C4-2B (cell line): ENCODE results near the gene TPSAB1.
"Not testable (repeated sequence)": the region's sequence is repeated elsewhere in the genome, so short reads cannot be mapped to it uniquely, and the experiment has no call there.

Experiments
- H3K27ac ChIP-seq: fragments of 450-650 bp; 2 replicates; pipeline ENCODE4 v1.5.1; 2017
- CTCF ChIP-seq: fragments of 450-650 bp; conservative IDR thresholded peaks from 2 replicates; pipeline ENCODE4 v1.5.1; 2017; ENCODE audit warnings: mild to moderate bottlenecking
- ZFX ChIP-seq: fragments of 450-650 bp; IDR thresholded peaks from 2 replicates; pipeline ENCODE4 v1.6.1; 2017

Gene TPSAB1

GRCh38 chr16:1223355-1224214 is 16.9 kb upstream of the TPSAB1 start:
- no peak for TF ChIP-seq ZFX
- TF ChIP-seq CTCF, result no peak
- H3K27ac ChIP-seq, result no peak overlapping the region

GRCh38 chr16:1224558-1224957 is 15.9 kb upstream of the TPSAB1 start:
- no peak overlapping the region for H3K27ac ChIP-seq
- TF ChIP-seq ZFX (no peak), CTCF (no peak)

- no peak within 1 kb of the TSS; the same call in 1 of the 2 replicates for H3K27ac ChIP-seq
- TF ChIP-seq CTCF (no peak), ZFX (no peak)
Measured at GRCh38 chr16:1225051-1225451, 15.5 kb upstream of the TPSAB1 start, which contains the start of gene TPSG1. TSS of gene TPSG1 (minus strand) at chr16:1225268. CDS start at chr16:1225252, 16 bp downstream.

- H3K27ac ChIP-seq, result not testable (repeated sequence)
Measured at GRCh38 chr16:1225728-1226311, 14.7 kb upstream of the TPSAB1 start.

- H3K27ac ChIP-seq, result not testable (repeated sequence)
Measured at GRCh38 chr16:1226692-1227091, 13.8 kb upstream of the TPSAB1 start.

GRCh38 chr16:1228227-1228626 is 12.3 kb upstream of the TPSAB1 start:
- not testable (repeated sequence) for H3K27ac ChIP-seq

- not testable (repeated sequence) for H3K27ac ChIP-seq
Measured at GRCh38 chr16:1229476-1229875, 11.0 kb upstream of the TPSAB1 start.

GRCh38 chr16:1230084-1230470 is 10.4 kb upstream of the TPSAB1 start, which contains the start of gene TPSB2:
TSS of gene TPSB2 (minus strand) at chr16:1230184. CDS start at chr16:1229951, 233 bp downstream.
- H3K27ac ChIP-seq, result not testable (repeated sequence)

GRCh38 chr16:1230471-1231212 is 9.9 kb upstream of the TPSAB1 start:
- H3K27ac ChIP-seq, result not testable (repeated sequence)

- H3K27ac ChIP-seq, result not testable (repeated sequence)
Measured at GRCh38 chr16:1231301-1231700, 9.2 kb upstream of the TPSAB1 start.

GRCh38 chr16:1232049-1232748 is 8.3 kb upstream of the TPSAB1 start:
- not testable (repeated sequence) for H3K27ac ChIP-seq

GRCh38 chr16:1236659-1237058 is 3.8 kb upstream of the TPSAB1 start:
- H3K27ac ChIP-seq, result not testable (repeated sequence)
